ENCODE results near the gene ARFGEF3. TPM values are rescaled to one million over a fixed set of nuclear protein-coding genes. Genes with fewer than 3 reads are reported as not detected.
"Not testable (repeated sequence)": the region's sequence is repeated elsewhere in the genome, so short reads cannot be mapped to it uniquely, and the experiment has no call there.

Gene ARFGEF3
- total RNA-seq, 3 donors from 2014 or later: 1.9 to 28.1 (median 22.0) TPM

DNA sequence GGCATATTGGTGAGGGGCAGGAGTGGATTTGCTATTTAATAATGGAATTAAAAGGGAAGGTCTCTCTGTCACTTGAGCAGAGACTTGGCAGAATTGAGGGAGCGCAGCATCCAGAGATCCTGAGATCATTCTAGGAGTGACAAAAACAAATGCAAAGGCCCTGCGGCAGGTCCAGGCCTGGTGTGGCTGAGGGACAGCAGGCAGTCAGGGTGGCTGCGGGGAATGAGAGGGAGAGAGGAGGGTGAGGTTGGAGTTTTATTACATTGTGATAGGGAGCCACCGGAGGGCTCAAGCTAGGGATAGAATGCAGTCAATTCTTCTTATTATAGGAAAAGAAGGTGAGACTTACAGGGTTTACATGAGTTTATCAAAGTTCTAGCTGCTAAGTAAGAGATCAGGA is 116.1 kb downstream of the ARFGEF3 start:
- Histone ChIP-seq H3K36me3 (no peaks in the 10 kb centered on the region), H3K27ac (no peak overlapping the region), H3K4me1 (no peaks in the 10 kb centered on the region), H3K4me3 (no peak overlapping the region), H3K27me3 (no peaks in the 10 kb centered on the region), H3K9me3 (no peaks in the 10 kb centered on the region)
- intact Hi-C loops (cut with DNase I; ENCODE audit: low total_unique reads): loop anchor here (5.0 kb wide), 1 partner anchor 894 kb away; no protein-coding TSS in a partner anchor
- DNase-seq (ENCODE audit: low spot score in 2 of 2): no peak
- TF ChIP-seq POLR2A (IDR thresholded peaks at IDR 0.05) (no peak), POLR2AphosphoS5 (IDR thresholded peaks at IDR 0.05) (no peak), CTCF (IDR thresholded peaks at IDR 0.05) (no peak)

DNA sequence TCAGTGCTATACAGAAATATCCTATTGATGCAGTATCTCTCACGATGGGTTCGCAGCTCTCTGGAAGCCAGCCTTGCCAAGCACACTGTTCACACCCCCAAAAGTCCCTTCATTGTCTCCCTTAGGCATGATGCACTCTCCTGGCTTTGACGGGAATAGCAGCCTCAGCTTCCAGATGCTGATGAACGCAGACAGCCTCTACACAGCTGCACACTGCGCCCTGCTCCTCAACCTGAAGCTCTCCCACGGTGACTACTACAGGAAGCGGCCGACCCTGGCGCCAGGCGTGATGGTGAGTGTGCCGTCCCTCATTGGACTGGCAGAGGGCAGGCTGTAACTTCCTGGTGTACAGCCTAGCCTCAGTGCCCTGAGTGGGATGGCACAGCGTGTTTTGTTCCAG is 116.6 kb downstream of the ARFGEF3 start:
- DNase-seq (ENCODE audit: low spot score in 2 of 2): no peak
- Histone ChIP-seq H3K27me3 (no peaks in the 10 kb centered on the region), H3K9me3 (no peaks in the 10 kb centered on the region), H3K4me3 (no peak overlapping the region), H3K36me3 (no peaks in the 10 kb centered on the region), H3K27ac (no peak overlapping the region), H3K4me1 (no peaks in the 10 kb centered on the region)
- TF ChIP-seq CTCF (IDR thresholded peaks at IDR 0.05) (peak in 1 of 3 donors; percentile 19), POLR2A (IDR thresholded peaks at IDR 0.05) (no peak), POLR2AphosphoS5 (IDR thresholded peaks at IDR 0.05) (no peak)
- intact Hi-C loops (cut with DNase I; ENCODE audit: low total_unique reads): loop anchor here (5.0 kb wide), 1 partner anchor 894 kb away; no protein-coding TSS in a partner anchor

DNA sequence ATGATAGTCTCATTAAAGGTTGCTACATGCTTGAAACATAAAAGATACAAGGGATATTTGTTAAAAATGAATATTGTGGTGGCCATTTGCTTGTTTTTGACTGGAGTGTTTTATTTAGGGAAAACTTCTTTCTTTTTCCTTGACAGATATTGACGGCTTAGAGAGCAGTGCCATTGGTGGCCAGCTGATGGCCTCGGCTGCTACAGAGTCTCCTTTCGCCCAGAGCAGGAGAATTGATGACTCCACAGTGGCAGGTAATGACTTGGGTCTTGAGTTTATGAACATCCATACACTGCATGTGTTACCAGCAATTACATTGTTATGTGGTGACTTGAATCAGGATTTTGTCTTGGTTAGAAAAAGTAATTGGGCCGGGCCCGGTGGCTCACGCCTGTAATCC is 124.1 kb downstream of the ARFGEF3 start:
- H3K27ac ChIP-seq: no peak overlapping the region
- no peaks in the 10 kb centered on the region for H3K36me3 ChIP-seq
- H3K4me3 ChIP-seq: no peak overlapping the region
- no peaks in the 10 kb centered on the region for H3K4me1 ChIP-seq
- H3K9me3 ChIP-seq: no peaks in the 10 kb centered on the region
- no peak for DNase-seq (ENCODE audit: low spot score in 2 of 2)
- intact Hi-C loops (cut with DNase I; ENCODE audit: low total_unique reads): no loop called here
- no peaks in the 10 kb centered on the region for H3K27me3 ChIP-seq
- TF ChIP-seq POLR2A (IDR thresholded peaks at IDR 0.05): no peak
- no peak for TF ChIP-seq CTCF (IDR thresholded peaks at IDR 0.05)
- no peak for TF ChIP-seq POLR2AphosphoS5 (IDR thresholded peaks at IDR 0.05)

GRCh38 chr6:138286698-138287097 is 125.0 kb downstream of the ARFGEF3 start:
- Histone ChIP-seq H3K27me3 (no peaks in the 10 kb centered on the region), H3K4me3 (no peak overlapping the region), H3K27ac (no peak overlapping the region), H3K36me3 (no peaks in the 10 kb centered on the region), H3K4me1 (no peaks in the 10 kb centered on the region), H3K9me3 (no peaks in the 10 kb centered on the region)
- TF ChIP-seq CTCF (IDR thresholded peaks at IDR 0.05) (no peak), POLR2AphosphoS5 (IDR thresholded peaks at IDR 0.05) (no peak), POLR2A (IDR thresholded peaks at IDR 0.05) (no peak)
- intact Hi-C loops (cut with DNase I; ENCODE audit: low total_unique reads): no loop called here
- no peak for DNase-seq (ENCODE audit: low spot score in 2 of 2)

DNA sequence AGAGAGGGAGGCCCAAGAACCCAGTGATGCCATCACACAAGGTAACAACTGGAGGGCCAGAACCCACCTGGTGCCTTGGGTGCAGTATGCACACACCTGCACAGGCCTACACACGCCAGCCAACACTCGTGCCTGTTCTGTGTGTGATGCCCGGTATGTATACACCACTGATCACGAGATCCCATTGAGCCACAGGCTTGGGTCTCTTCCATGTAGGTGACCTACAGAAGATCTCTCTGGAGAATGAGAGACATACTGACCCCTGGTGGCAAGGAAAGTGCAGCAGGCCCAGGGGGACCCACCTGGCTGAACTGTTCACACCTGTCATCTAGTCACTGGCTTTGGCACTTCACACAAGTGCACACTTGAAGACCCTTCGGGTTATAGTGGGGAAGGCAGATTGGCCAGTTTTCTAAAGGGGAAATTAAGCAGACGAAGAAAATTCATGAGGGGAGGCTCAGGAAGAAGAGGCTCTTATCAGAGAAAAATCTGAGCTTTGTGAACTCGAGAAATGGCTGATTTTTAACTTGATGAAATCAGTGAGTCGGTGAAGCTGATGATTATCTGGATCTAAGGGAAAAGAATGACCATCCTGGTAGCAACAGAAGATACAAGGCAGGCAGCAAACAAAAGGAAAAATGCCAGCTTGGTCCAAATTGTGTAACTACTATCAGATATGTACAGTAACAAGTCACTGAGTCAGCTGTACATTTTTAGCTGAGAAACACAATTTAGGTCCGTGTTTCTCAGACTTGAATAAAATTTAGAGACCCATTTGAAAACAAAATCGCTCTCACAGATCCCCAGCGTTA is 125.6 kb downstream of the ARFGEF3 start:
- H3K27me3 ChIP-seq: no peaks in the 10 kb centered on the region
- intact Hi-C loops (cut with DNase I; ENCODE audit: low total_unique reads): no loop called here
- TF ChIP-seq CTCF (IDR thresholded peaks at IDR 0.05) (peak; percentile 15 to 72 (median 56)), POLR2A (IDR thresholded peaks at IDR 0.05) (no peak)
- no peak overlapping the region for H3K4me3 ChIP-seq
- H3K27ac ChIP-seq: no peak overlapping the region
- no peaks in the 10 kb centered on the region for H3K36me3 ChIP-seq
- H3K4me1 ChIP-seq: no peaks in the 10 kb centered on the region
- DNase-seq (ENCODE audit: low spot score in 2 of 2): peak; percentile 32 to 61
- no peaks in the 10 kb centered on the region for H3K9me3 ChIP-seq

DNA sequence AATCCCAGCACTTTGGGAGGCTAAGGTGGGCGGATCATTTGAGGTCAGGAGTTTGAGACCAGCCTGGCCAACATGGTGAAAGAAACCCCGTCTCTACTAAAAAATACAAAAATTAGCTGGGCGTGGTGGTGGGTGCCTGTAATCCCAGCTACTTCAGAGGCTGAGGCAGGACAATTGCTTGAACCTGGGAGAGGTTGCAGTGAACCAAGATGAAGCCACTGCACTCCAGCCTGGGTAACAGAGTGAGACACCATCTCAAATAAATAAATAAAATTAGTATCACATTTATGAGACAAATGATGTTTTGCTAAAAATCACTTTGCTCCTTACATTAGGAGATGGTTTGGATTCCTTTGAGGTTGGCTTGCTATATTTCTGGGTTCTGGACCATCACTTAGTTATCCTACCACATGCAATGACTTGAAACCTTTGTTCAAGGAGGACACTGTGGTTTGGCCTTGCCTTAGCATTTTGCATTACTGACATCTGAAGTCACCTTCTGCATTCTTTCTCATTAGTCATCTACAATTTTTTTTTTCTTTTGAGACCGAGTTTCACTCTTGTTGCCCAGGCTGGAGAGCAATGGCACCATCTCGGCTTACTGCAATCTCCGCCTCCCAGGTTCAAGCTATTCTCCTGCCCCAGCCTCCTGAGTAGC is 126.8 kb downstream of the ARFGEF3 start:
- H3K36me3 ChIP-seq; DNase-seq (ENCODE audit: low spot score in 2 of 2); H3K4me3 ChIP-seq; H3K27me3 ChIP-seq; intact Hi-C loops (cut with DNase I; ENCODE audit: low total_unique reads); H3K9me3 ChIP-seq; H3K4me1 ChIP-seq: not testable (repeated sequence)
- H3K27ac ChIP-seq: peak overlapping the region; percentile 16 to 42

All from breast epithelium (tissue), 4 donors.